NCI-H510A (cell line): ENCODE data around the gene UQCC2.

Source experiments
- DNase-seq: peaks from one replicate; lab custom pipeline; 2025; lab: John Stamatoyannopoulos, UW

Gene UQCC2

DNA sequence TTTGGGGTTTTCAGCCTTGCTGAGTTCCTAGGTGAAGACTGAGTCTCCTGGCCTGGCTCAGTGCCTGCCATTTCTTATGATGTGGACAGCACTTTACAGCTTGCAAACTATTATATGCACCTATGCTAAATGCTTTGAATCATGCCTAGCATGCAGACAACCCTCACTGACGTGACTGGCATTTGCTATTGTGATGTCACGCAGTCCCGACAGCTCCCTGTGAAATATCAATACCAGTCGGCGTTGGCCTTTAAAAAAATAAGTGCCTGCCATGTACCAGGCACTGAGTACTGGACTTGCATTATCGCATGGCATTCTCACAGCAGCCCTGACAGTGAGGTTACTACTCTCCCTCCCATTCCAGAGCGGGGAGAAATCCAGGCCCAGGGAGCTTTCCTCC is 35.5 kb downstream of the UQCC2 start:
- no peak for DNase-seq

DNA sequence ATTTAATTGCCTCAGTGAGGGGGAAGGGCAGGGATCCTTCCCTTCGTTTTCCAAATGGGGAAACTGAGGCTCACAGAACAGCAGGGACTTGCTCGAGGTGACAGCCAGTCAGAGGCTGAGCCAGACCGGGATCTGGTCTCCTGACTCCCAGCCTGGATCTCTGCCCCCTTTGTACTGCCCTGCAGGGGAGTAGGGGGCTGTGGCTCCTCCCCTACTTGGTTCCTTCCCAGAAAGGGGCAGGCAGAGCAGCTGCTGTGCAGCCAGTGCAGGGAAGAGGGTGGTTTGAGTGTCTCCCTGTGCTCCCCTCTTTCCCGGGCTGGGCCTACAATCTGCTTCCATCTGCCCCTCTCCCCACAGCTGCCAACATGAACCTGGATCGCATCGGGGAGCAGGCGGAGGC is 37.6 kb downstream of the UQCC2 start:
- no peak for DNase-seq

DNA sequence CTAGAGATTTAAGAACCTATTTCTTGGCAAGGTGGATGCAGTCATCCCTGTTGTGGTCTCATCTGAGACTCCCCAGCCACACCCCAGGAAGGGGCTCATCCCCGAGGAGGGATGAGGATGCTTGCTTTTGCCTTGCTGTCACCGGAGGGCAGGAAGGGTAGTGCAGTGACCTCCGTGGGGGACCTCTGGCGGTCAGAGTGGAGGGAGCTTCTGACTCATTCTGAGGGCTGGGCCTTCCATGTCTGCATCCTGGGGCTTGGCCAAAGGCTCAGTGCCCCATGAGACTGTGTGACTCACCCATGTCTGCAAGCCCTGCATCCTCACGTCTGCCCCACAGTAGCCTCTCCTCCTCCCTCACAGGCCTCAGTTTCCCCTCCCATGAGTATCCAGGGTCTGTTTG is 38.7 kb downstream of the UQCC2 start:
- no peak for DNase-seq

DNA sequence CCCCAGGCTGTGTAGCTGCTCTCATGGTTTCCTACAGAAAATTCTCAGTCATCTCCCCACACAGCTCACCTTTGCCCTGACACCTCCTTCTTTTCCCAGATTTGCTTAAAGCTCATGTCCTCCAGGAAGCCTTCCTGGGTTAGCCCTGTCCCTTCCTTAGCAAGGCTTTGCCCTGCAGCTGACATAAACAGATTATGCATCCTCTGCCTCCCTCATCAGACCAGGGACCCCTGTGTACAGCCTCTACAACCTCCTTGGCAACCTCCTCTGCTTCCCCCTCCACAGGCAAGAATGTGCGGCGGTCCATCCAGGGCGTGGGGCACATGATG is 39.8 kb downstream of the UQCC2 start:
- no peak for DNase-seq

DNA sequence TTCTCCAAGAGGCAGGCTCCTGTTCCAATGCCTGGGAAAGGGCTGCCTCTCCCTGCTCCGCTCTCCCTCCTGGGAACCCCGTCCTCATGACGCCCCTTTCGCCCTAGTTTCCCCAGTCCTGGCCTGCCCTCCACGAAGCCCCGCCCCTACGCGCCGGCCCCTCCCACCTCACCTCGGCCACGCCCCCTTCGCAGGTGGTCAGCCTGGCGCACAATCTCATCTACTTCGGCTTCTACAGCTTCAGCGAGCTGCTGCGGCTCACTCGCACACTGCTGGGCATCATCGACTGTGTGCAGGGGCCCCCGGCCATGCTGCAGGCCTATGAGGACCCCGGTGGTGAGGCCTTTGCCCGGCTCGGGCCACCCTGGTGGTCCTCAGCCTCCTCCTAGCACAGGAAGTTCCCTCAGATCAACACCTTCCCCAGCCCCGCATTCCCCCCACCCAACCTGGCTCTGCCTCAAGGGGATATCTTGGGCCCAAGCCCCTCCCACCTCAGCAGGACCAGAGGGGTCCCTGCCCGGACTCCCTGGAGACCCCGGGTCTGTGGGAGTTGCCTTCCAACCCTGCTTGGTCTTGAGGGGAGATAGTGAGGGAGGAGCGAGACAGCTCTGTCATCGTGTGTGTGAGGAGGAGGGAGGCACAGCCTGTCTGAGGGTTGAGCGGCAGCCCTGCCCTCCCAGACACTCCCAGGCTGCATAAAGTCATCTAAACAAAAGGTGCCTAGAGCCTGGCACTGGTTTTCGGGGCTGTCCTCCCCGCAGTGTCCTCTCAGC is 40.3 kb downstream of the UQCC2 start:
- no peak for DNase-seq

DNA sequence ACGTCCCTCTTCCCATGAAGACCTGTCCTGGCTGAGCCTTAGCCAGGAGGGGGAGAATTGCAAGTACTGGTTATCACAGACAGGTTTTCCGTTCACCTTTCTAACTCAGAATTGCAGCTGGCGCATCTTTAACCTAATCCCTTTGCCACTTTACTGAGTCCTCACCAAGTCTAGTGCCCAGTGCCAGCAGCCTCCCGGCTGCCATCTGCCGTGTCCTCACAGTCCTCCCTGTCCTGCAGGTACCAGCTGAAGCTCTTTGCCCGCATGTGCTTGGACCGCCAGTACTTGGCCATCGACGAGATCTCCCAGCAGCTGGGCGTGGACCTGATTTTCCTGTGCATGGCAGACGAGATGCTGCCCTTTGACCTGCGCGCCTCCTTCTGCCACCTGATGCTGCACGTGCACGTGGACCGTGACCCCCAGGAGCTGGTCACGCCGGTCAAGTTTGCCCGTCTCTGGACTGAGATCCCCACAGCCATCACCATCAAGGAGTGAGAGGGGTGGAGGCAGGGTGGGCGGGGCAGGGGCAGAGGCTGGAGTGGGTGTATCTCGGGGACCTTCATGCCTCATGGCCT is 41.3 kb downstream of the UQCC2 start:
- no peak for DNase-seq

DNA sequence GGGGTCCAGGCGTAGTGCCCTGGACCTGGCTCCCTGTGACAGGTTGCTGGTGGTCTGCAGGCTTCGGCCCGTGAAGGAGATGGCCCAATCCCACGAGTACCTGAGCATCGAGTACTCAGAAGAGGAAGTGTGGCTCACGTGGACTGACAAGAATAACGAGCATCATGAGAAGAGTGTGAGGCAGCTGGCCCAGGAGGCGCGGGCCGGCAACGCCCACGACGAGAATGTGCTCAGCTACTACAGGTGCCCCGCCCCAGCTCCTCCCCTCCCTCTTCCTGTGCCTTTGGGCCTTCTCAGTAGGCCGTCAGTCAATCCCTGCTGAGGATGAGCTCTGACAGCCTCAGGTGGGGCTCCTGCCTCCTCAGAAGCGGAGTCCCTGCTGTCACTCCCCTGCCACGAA is 42.6 kb downstream of the UQCC2 start:
- DNase-seq: peak; percentile 45

DNA sequence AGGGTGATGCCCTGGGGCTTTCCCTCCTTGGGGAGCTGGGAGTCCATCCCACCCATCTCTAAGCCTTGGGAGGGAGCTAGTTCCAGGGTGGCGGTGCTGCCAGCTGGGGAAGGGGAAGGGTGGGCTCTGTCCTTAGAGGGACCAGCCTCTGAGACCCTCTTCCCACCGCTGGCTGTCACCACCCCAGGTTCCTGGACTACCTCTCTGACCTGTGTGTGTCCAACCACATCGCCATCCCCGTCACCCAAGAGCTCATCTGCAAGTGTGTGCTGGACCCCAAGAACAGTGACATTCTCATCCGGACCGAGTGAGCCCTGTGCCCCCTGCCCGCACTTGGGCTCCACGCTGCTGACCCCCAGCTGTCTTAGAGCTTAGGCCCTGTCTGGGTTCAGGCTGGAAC is 43.2 kb downstream of the UQCC2 start:
- DNase-seq: no peak

DNA sequence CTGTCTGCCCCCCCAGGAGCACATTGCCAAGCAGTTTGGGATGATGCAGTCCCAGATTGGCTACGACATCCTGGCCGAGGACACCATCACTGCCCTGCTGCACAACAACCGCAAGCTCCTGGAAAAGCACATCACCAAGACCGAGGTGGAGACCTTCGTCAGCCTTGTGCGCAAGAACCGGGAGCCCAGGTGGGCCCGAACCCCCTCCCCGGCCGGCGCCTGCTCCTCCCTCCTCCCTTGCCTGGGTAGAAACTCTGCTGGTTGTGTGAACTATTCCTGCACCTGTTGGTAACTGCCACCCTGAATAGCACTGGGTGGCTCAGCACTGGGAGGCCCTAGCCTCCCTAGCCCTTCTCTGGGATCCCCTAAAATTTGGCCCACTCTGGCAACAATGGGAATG is 43.7 kb downstream of the UQCC2 start:
- DNase-seq: no peak

DNA sequence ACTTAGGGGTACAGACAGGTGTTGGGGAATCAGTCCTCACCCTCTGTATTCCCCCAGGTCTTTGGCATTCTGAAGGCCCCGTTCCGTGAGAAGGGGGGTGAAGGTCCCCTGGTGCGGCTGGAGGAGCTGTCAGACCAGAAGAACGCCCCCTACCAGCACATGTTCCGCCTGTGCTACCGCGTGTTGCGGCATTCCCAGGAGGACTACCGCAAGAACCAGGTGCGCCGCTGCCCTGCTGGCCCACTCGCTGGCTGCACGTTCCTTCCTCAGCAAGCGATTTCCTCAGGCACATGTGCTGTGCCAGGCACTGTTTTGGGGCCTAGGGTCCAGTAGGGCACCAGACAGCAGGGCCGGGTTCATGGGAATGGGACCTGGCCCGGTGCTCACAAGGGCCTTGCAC is 44.4 kb downstream of the UQCC2 start:
- no peak for DNase-seq

DNA sequence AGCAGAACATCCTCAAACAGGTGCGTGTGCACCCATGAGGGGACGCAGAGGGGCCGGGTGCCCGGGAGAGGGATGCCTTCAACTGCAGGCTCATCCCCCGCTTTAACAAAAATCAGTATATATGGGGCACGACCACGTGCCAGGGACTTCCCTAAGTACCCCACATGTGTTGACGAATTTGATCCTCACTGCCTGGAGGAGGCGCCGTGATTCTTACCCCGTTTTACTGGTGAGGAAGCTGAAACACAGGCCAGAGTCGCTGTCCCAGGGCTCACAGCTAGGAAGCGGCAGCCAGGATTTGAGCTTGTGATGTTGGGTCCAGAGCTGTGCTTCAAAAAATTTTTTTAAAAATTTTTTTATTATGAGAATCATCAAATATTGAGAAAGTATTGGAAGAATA is 45.5 kb downstream of the UQCC2 start:
- DNase-seq: no peak

DNA sequence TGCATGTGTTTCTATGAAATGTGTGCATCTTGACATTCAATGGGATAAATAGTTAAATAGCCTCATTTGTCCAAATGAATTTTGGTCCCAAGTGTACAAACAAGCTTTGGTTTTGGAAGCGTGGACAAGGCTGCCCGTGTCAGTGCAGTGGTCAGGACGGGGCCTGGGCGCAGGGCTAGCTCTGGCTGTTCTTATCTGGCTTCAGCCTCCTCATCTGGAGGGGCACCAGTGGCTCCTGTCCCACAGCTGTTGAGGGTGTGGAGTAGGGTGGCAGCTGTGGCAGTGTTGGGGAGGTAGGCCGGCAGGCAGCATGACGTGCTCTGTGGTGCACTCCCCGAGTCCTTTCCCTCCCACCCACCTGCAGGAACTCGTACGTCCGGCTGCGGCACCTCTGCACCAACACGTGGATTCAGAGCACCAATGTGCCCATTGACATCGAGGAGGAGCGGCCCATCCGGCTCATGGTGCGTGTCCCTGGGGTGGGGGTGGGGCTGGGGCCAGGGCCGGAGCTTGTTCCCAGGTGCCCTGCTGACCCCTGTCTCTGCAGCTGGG is 46.9 kb downstream of the UQCC2 start:
- DNase-seq: no peak

DNA sequence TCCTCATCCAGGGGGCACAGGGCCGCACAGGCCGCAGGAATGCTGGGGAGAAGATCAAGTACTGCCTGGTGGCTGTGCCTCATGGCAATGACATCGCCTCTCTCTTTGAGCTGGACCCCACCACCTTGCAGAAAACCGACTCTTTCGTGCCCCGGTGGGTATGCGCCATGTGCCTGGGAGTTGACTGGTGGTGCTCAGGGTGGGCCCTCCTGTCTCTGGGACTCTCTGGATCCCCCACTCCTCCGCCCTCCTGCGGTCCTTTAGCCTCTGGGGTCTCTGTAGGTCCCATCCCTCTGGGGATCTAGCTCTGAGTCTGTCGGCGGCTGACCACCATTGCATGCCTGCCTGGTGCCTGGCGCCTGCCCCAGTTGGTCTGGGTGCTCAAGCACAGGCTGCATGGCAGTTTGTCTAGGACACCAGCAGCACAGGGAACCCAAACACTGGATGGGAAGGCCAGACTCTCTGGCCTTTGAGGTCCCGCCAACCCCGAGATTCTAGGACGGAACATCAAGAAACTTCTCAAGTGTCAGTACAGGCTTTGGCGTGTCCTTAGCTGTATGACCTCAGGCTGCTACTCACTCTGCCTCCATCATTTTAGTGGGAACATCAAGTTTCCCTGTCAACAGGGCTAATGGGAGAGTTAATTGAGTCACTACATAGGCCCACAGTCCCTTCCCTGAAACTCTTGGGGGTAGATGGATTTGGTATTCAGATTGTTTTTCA is 47.6 kb downstream of the UQCC2 start:
- no peak for DNase-seq

DNA sequence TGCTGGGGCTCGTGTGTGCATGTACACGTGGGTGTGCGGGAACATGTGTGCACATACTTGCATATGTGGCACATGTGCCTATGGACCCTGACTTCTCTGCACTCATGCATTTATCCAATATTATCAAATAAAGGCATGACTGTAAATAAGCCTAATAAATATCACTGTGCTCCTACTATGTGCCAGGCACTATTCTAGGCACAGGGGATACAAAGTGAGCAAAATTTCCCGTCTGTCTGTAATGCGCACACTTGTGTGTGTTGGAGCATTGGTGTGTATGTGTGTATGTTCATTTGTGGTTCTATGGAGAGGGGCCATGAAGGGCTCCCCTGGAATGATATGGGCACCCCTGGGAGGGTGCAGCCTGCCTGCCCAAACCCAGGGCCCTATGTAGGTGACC is 48.5 kb downstream of the UQCC2 start:
- no peak for DNase-seq

DNA sequence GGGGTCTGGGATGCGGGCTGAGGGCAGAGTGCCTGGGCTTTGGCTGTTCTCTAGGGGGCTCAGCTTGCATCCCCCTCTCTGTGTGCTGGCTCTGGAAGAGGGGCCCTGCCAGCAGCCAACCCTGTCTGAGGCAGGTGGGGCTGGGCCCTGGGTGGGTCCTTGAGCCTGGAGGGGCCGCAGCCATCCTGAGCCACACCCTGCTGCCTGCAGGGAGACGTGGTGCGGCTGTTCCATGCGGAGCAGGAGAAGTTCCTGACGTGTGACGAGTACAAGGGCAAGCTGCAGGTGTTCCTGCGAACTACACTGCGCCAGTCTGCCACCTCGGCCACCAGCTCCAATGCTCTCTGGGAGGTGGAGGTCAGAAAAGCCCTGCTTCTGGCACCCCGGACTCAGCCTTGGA is 49.2 kb downstream of the UQCC2 start:
- DNase-seq: no peak

DNA sequence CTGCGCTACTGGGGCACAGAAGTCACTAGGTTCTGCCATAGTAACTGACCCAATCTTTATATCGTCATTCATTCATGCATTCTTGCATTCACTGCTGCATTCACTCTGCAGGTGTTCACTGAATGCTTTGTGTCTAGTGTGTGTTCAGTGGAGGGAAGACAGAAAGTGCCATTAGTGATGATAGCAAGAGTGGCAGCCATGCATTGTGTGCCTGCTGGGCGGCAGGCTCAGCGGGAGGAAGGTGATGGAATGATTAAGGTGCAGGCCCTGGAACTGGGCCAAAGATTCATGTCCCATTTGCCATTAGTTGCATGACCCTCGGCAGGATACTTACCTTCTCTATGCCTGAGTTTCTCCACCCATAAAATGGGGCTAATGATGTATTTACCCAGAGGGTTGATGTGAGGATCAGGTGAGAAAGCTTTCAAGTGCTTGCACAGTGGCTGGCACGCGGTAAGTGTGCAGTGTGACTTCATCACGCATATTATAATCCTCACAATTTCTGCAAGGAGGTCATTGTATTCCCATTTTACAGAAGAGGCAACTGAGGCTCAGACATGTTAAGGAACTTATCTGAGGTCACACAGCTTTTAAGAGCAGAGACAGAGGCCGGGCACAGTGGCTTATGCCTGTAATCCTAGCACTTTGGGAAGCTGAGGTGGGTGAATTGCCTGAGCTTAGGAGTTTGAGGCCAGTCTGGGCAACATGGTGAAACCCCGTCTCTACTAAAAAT is 50.2 kb downstream of the UQCC2 start:
- DNase-seq: no peak

DNA sequence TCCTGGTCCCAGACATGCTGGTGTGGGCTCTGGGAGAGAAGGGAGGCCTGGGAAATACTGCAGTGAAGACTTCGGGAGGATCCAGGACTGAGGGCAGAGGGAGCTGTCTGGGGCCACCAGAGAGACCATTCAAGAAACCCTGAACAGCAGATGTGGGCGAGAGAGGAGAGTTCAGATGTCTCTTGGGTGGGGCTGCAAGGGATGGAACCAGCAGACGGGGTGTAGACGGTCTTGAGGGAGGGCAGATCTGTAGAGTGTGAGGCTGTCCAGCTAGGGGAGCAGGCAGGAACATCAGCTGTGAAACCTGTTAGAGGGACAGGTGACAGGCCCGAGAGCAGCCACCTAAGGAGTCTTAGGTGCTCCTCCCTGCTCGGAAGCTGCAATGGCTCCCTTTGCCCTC is 51.5 kb downstream of the UQCC2 start:
- no peak for DNase-seq

DNA sequence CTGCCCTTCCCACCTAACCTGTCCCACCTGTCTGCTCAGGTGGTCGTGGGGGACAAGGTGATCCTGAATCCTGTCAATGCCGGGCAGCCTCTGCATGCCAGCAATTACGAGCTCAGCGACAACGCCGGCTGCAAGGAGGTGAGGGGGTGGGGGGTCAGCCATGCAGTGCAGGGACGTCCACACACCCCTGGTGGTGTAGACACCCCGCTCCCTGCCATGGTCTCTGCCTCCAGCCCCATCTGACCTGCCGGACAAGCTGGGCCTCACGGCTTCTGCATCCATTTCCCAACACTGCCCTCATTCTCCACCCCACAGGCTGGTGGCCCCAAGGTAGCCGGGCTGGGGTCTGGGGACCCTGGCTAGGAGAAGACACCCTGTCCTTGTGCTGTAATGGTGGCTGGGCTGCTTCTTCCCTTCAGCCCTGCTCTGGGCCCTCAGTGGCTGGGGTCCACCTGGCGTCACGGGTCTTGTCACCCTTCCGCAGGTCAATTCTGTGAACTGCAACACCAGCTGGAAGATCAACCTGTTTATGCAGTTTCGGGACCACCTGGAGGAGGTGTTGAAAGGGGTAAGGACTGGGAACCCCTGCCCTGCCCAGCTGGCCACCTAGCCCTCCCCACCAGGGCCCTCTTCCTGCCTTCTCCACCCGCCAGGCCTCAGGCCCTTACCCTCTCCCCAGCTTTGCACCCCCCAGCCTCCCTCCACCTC is 52.4 kb downstream of the UQCC2 start:
- DNase-seq: no peak

DNA sequence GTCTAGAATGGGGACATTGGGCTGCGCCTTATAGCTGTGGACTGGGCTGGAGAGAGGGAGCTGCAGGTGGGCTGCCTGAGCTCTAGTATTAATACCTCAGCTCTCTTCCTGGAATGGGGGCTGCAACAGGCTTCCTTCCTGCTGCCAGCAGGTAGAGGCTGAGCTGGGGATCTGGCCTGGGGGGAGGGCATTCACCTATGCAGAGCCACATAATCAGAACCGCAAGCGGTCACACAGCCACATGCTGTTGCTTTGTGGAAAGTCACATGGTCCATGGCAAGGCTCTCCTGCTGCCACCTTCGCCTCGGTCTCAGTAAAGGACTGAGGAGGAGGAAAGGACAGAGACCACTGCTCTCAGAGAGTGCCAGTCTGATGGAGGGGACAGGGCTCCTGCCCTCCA is 54.7 kb downstream of the UQCC2 start:
- no peak for DNase-seq

DNA sequence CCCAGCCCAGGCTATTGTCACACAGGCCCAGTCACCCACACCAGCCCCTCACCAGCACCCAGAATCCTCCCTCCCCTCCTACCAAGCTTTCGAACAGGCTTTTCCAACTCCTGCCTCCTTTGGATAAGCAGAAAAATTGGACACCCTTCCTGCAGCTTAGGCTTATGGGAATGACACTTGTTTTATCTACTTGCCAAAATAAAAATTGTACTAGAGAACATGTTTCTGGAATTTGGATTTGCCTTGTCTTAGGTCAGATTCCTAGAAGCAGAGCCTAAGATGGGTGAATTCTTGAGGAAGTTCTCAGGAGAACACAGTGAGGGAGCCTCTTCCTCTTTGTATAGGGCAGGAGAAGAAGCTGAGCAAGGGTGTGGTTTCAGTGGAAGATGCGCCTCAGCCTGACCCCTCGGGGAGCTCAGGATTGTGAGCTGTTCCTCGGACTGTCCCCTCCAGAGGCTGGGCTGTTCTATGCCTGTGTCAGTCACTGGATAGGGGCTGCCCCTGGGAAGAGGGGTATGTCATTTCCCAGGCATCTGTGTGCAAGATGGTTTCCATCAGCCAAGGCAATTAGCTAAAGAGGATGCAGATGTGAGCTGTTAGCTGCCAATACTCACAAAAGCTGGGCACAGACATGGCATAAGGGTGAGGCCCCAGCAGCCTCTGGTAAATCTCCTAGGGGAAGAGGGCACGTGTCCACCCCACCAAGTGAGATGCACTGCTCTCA is 56.5 kb downstream of the UQCC2 start:
- no peak for DNase-seq

DNA sequence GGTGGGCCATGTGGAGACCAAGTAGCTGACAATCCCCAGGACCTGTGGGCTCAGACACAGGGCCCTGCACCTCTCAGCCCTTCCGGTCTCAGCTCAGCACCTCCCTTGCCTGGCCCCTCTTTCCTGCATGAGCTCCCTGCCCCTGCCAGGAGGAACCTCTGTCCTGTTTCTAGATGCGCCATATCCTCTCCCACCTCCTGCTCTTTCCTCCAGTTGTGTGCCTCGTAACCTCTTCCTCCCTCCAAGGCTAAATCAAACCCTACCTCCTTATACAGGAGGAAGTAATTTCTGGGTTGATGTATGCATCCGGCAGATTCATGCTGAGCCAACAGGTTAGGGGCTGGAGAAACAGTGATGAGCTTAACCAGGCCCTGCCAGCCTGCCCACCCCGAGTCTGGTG is 59.5 kb downstream of the UQCC2 start:
- no peak for DNase-seq
